Measurements from ENCODE around the gene ZFP36. TPM values are rescaled to one million over a fixed set of nuclear protein-coding genes. Genes with fewer than 3 reads are reported as not detected.

Gene ZFP36
- total and polyA plus RNA-seq, 2 of the 8 experiments (the other 6 are each of a cell fraction or from before 2014, with no cell fraction given) = 4.0 to 10.9 TPM

- no peak overlapping the region for H3K4me2 ChIP-seq (ENCODE audit: insufficient read depth in 1 of 2, low read depth in 2 of 2, low read length in 2 of 2)
- ChIA-PET POLR2A (ENCODE audit: partially characterized antibody) (interaction anchor here (0.6 to 4.5 kb wide), 7 partner anchors 8 to 141 kb away, joined by 3 to 25 read pairs (median 5); partner anchors contain the start of genes MED29 and PAF1), CTCF (ENCODE audit: partially characterized antibody) (no interaction called here)
- no peaks in the 10 kb centered on the region for H3K9me3 ChIP-seq (ENCODE audit: insufficient read depth in 2 of 2, low read depth in 1 of 2, low read length in 1 of 2)
- no peak overlapping the region for H3K9ac ChIP-seq (replicated peaks in 1 of 4; ENCODE audit: extremely low read depth in 1 of 4, low read depth in 3 of 4, low read length in 3 of 4)
- no peak overlapping the region for H4K8ac ChIP-seq (ENCODE audit: extremely low read depth, insufficient read depth, low read length)
- H3K79me2 ChIP-seq (ENCODE audit: control insufficient read depth in 1 of 2, insufficient read depth in 2 of 2, low read length in 2 of 2) = no peaks in the 10 kb centered on the region
- FAIRE-seq (no peak), DNase-seq (ENCODE audit: low read depth in 1 of 2, low spot score in 2 of 2) (no peak)
- H3K23ac ChIP-seq (ENCODE audit: insufficient read length) = no peak overlapping the region
- H3K14ac ChIP-seq (ENCODE audit: insufficient read length) = no peak overlapping the region
- H3K27ac ChIP-seq (ENCODE audit: low read depth, low read length) = no peak overlapping the region
- no peak overlapping the region for H2BK120ac ChIP-seq (replicated peaks; ENCODE audit: low read depth, low read length)
- no peak overlapping the region for H4K5ac ChIP-seq (ENCODE audit: insufficient read length, low read depth, low read length)
- no peak overlapping the region for H4K91ac ChIP-seq (replicated peaks; ENCODE audit: insufficient read length, low read length)
- no peaks in the 10 kb centered on the region for H3K27me3 ChIP-seq (replicated peaks in 1 of 4; ENCODE audit: control insufficient read depth in 3 of 4, extremely low read depth in 1 of 4, insufficient read depth in 3 of 4, low read length in 3 of 4)
- no peak overlapping the region for H2BK12ac ChIP-seq (ENCODE audit: low read depth, low read length)
- peaks cover 9 to 11% of the 10 kb centered on the region in 2 experiments for H4K20me1 ChIP-seq (replicated peaks in 1 of 2; ENCODE audit: control insufficient read depth in 1 of 2, insufficient read depth in 2 of 2, low read length in 2 of 2)
- H3K18ac ChIP-seq (ENCODE audit: extremely low read depth, low read length) = no peak overlapping the region
- H2BK15ac ChIP-seq (ENCODE audit: low read length) = no peak overlapping the region
- H3K23me2 ChIP-seq (ENCODE audit: low read depth, low read length) = no peaks in the 10 kb centered on the region
- TF ChIP-seq KDM4A (IDR thresholded peaks at IDR 0.05; ENCODE audit: low read depth, low read length, severe bottlenecking) = no peak
- no peak for TF ChIP-seq KDM1A (IDR thresholded peaks at IDR 0.05; ENCODE audit: borderline replicate concordance, low read length)
- no peak for TF ChIP-seq PHF8 (conservative IDR thresholded peaks at IDR 0.05; ENCODE audit: low read depth, low read length)
- TF ChIP-seq CBX5 (IDR thresholded peaks at IDR 0.05; ENCODE audit: low read depth, low read length) = no peak
- no peak for TF ChIP-seq KDM5A (IDR thresholded peaks at IDR 0.05; ENCODE audit: low read length)
- no peak for TF ChIP-seq GTF2F1 (IDR thresholded peaks at IDR 0.05; ENCODE audit: borderline replicate concordance, low read depth, low read length)
- H3K36me3 ChIP-seq (ENCODE audit: control insufficient read depth in 2 of 4, insufficient read depth in 4 of 4, low read length in 3 of 4) = peaks cover 2 to 27% (median 21%) of the 10 kb centered on the region in 4 experiments
- H3K4me1 ChIP-seq (replicated peaks in 1 of 4; ENCODE audit: control insufficient read depth in 3 of 4, insufficient read depth in 4 of 4, low read length in 3 of 4) = no peaks in the 10 kb centered on the region
- H3K4ac ChIP-seq (replicated peaks; ENCODE audit: insufficient read length, low read depth, low read length) = no peak overlapping the region
- no peak overlapping the region for H2BK5ac ChIP-seq (ENCODE audit: low read depth, low read length)
- H2AFZ ChIP-seq (ENCODE audit: low read length) = no peak overlapping the region
- H3K79me1 ChIP-seq (ENCODE audit: low read depth, low read length) = no peaks in the 10 kb centered on the region; the same call in 1 of the 2 replicates
- H3K56ac ChIP-seq (replicated peaks; ENCODE audit: insufficient read length, low read depth, low read length) = no peak overlapping the region
- no peak overlapping the region for H2AK5ac ChIP-seq (ENCODE audit: low read depth, low read length)
- H3K4me3 ChIP-seq (ENCODE audit: extremely low read depth in 1 of 4, insufficient read depth in 2 of 4, low read depth in 3 of 4, low read length in 4 of 4) = no peak overlapping the region
- no peak overlapping the region for H2BK20ac ChIP-seq (ENCODE audit: low read length)
- 97% methylated on average over 5 of the region's 5 CpGs; no CpG with 5 or more reads in 1 of the 2 experiments for WGBS, 2 experiments (ENCODE audit: extremely low coverage in 1 of 2, insufficient coverage in 1 of 2, insufficient read length in 1 of 2, insufficient replicate concordance in 2 of 2, low coverage in 1 of 2, low lambda C conversion rate in 2 of 2, missing lambda C conversion rate in 1 of 2)
Measured at GRCh38 chr19:39363901-39364457, 42.7 kb upstream of the ZFP36 start.

All from H1 (cell line).